Uterus (tissue), 2 donors: Measurements from ENCODE around the gene CALN1.

Experiments
- POLR2A ChIP-seq, 2 donors: fragments of 450-650 bp; IDR thresholded peaks; one replicate each; pipeline ENCODE4 v1.6.1; 2016; ENCODE audit warnings: antibody characterized with exemption in 2 of 2, mild to moderate bottlenecking in 1 of 2, moderate library complexity in 1 of 2
- TF ChIP-seq, protein P1 (sequence below), 4 experiments: fragments of 200-600 bp in 2 of 4; fragments of 450-650 bp in 2 of 4; sonication (generic) in 2 of 4; IDR thresholded peaks; one replicate each; pipeline ENCODE4 v1.5.1; 2016 to 2019; ENCODE audit warnings: antibody characterized with exemption in 4 of 4, mild to moderate bottlenecking in 2 of 4, moderate library complexity in 1 of 4

DNA sequence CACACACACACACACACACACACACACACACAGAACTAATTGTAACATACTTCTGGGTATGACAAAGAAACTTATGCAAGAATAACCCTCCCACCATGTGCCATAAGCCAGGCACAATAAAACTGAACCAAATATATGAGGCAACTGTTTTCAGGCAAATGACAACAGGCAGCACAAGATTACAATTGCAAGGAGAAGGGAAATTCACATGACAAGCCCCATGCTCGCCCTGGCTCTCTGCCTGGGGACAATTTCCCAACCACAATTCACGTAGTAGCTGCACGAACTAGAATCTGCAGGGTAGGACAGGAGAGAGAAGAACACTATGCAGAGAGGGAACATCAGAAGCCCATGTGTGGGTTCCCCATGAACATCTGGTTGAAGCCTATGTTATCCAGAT, 143.3 kb downstream of the CALN1 start:
- TF ChIP-seq, protein P1, sequence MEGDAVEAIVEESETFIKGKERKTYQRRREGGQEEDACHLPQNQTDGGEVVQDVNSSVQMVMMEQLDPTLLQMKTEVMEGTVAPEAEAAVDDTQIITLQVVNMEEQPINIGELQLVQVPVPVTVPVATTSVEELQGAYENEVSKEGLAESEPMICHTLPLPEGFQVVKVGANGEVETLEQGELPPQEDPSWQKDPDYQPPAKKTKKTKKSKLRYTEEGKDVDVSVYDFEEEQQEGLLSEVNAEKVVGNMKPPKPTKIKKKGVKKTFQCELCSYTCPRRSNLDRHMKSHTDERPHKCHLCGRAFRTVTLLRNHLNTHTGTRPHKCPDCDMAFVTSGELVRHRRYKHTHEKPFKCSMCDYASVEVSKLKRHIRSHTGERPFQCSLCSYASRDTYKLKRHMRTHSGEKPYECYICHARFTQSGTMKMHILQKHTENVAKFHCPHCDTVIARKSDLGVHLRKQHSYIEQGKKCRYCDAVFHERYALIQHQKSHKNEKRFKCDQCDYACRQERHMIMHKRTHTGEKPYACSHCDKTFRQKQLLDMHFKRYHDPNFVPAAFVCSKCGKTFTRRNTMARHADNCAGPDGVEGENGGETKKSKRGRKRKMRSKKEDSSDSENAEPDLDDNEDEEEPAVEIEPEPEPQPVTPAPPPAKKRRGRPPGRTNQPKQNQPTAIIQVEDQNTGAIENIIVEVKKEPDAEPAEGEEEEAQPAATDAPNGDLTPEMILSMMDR (IDR thresholded peaks at IDR 0.05), result no peak
- no peak for TF ChIP-seq POLR2A (IDR thresholded peaks at IDR 0.05)
